IMR-90 (cell line): ENCODE measurements around the gene FCMR. TPM values are rescaled to one million over a fixed set of nuclear protein-coding genes. Genes with fewer than 3 reads are reported as not detected.

Source experiments
- ATAC-seq: fragments of 200-7000 bp; cut with Tn5 transposase; 2 replicates; pipeline ENCODE4 v1.9.1; 2020; ENCODE audit warnings: low read depth, mild to moderate bottlenecking, moderate library complexity
- BruUV-seq: library from RNA; stranded (reverse); fragments of 400-500 nt; replicated peaks from 2 replicates; lab custom pipeline; 2021; lab: Mats Ljungman, UMichigan
- CTCF ChIA-PET: fragments of 300-600 bp; formaldehyde crosslinking; extraction: SDS; loops from one replicate; lab custom pipeline; 2021; ENCODE audit warnings: antibody characterized with exemption; lab: Yijun Ruan, JAX
- POLR2A ChIA-PET: fragments of 300-600 bp; sonication (Branson Sonifier 250); formaldehyde crosslinking; loops from one replicate; lab custom pipeline; 2022; ENCODE audit warnings: antibody characterized with exemption; ENCODE audit not compliant: unreplicated experiment; lab: Charles Lee
- DNase-seq: peaks from one replicate; pipeline ENCODE4 v3.0.0; 2013
- H2AFZ ChIP-seq: replicated peaks from 2 replicates; pipeline ENCODE3; 2013; ENCODE audit warnings: low read length, mild to moderate bottlenecking; ENCODE audit not compliant: poor library complexity
- H2AK5ac ChIP-seq: 2 replicates; pipeline ENCODE4 v1.6.1; 2013; ENCODE audit warnings: low read depth, low read length, inconsistent platforms
- H2AK9ac ChIP-seq: replicated peaks from 2 replicates; pipeline ENCODE3; 2013; ENCODE audit warnings: mild to moderate bottlenecking, low read depth, low read length, moderate library complexity; ENCODE audit not compliant: poor library complexity
- H2BK120ac ChIP-seq: 2 replicates; pipeline ENCODE4 v1.6.1; 2013; ENCODE audit warnings: low read depth, low read length, inconsistent platforms
- H2BK15ac ChIP-seq: 3 replicates; pipeline ENCODE4 v1.6.1; 2013; ENCODE audit warnings: low read depth, low read length, inconsistent platforms
- H2BK20ac ChIP-seq: 2 replicates; pipeline ENCODE4 v1.6.1; 2013; ENCODE audit warnings: low read depth, mild to moderate bottlenecking, inconsistent platforms, low read length, moderate library complexity
- H2BK5ac ChIP-seq: 2 replicates; pipeline ENCODE4 v1.6.1; 2013; ENCODE audit warnings: mild to moderate bottlenecking, low read depth, low read length, inconsistent platforms; ENCODE audit not compliant: poor library complexity, severe bottlenecking
- H3K14ac ChIP-seq: replicated peaks from 2 replicates; pipeline ENCODE4 v1.6.1; 2013; ENCODE audit warnings: low read depth, low read length, inconsistent platforms
- H3K18ac ChIP-seq: 2 replicates; pipeline ENCODE4 v1.6.1; 2013; ENCODE audit warnings: low read depth, low read length, control low read depth
- H3K23ac ChIP-seq: 2 replicates; pipeline ENCODE4 v1.6.1; 2013; ENCODE audit warnings: low read depth, low read length, inconsistent platforms
- H3K27ac ChIP-seq: 2 replicates; pipeline ENCODE4 v1.5.1; 2013; ENCODE audit warnings: mild to moderate bottlenecking, control low read depth, low read length; ENCODE audit not compliant: insufficient read depth
- H3K27me3 ChIP-seq: 2 replicates; pipeline ENCODE4 v1.6.1; 2013; ENCODE audit warnings: low read length; ENCODE audit not compliant: control insufficient read depth, insufficient read depth
- H3K36me3 ChIP-seq: 2 replicates; pipeline ENCODE4 v1.6.1; 2013; ENCODE audit warnings: low read length, mixed read lengths; ENCODE audit not compliant: control insufficient read depth, insufficient read depth
- H3K4ac ChIP-seq: 2 replicates; pipeline ENCODE4 v1.6.1; 2013; ENCODE audit warnings: low read depth, low read length, inconsistent platforms
- H3K4me1 ChIP-seq: 2 replicates; pipeline ENCODE4 v1.6.1; 2013; ENCODE audit warnings: low read length, mixed read lengths; ENCODE audit not compliant: control insufficient read depth, insufficient read depth
- H3K4me2 ChIP-seq: 2 replicates; pipeline ENCODE4 v1.6.1; 2013; ENCODE audit warnings: low read depth, mild to moderate bottlenecking, control low read depth, low read length, moderate library complexity
- H3K4me3 ChIP-seq: 2 replicates; pipeline ENCODE4 v1.5.1; 2013; ENCODE audit warnings: low read depth, mild to moderate bottlenecking, control low read depth, low read length, moderate library complexity; ENCODE audit not compliant: insufficient read depth
- H3K56ac ChIP-seq: 2 replicates; pipeline ENCODE4 v1.6.1; 2013; ENCODE audit warnings: low read length, inconsistent platforms; ENCODE audit not compliant: insufficient read depth; ENCODE audit errors: extremely low read depth
- H3K79me1 ChIP-seq, 2 experiments: 2 replicates each; pipeline ENCODE4 v1.6.1; 2013; ENCODE audit warnings: low read length in 2 of 2, inconsistent platforms in 1 of 2, low read depth in 1 of 2
- H3K9ac ChIP-seq: 2 replicates; pipeline ENCODE4 v1.6.1; 2013; ENCODE audit warnings: low read depth, low read length, control low read depth
- H3K9me1 ChIP-seq: 2 replicates; pipeline ENCODE4 v1.6.1; 2013; ENCODE audit warnings: low read length, inconsistent platforms; ENCODE audit not compliant: insufficient read depth
- H3K9me3 ChIP-seq: 2 replicates; pipeline ENCODE4 v1.6.1; 2013; ENCODE audit warnings: low read length; ENCODE audit not compliant: control insufficient read depth, insufficient read depth
- H4K20me1 ChIP-seq: 2 replicates; pipeline ENCODE4 v1.6.1; 2013; ENCODE audit warnings: low read length, inconsistent platforms; ENCODE audit not compliant: insufficient read depth
- H4K5ac ChIP-seq: 2 replicates; pipeline ENCODE4 v1.6.1; 2013; ENCODE audit warnings: mild to moderate bottlenecking, low read depth, low read length, control low read depth
- H4K8ac ChIP-seq, 2 experiments: 2 replicates each; pipeline ENCODE4 v1.6.1; 2013; ENCODE audit warnings: low read depth in 2 of 2, low read length in 2 of 2, control low read depth in 1 of 2, inconsistent platforms in 1 of 2
- H4K91ac ChIP-seq: 2 replicates; pipeline ENCODE4 v1.6.1; 2013; ENCODE audit warnings: low read depth, low read length, inconsistent platforms; ENCODE audit not compliant: insufficient read depth
- CEBPB ChIP-seq: IDR thresholded peaks from 2 replicates; pipeline ENCODE4 v1.6.1; 2012; ENCODE audit warnings: low read depth, low read length, improper control_type of control experiment
- CHD1 ChIP-seq: IDR thresholded peaks from 2 replicates; pipeline ENCODE4 v1.6.1; 2012; ENCODE audit warnings: low read depth, low read length, improper control_type of control experiment
- CTCF ChIP-seq: conservative IDR thresholded peaks from 2 replicates; pipeline ENCODE4 v1.5.1; 2012; ENCODE audit warnings: mild to moderate bottlenecking, low read depth, low read length, improper control_type of control experiment
- ELK1 ChIP-seq: fragments of 150-350 bp; IDR thresholded peaks from 2 replicates; pipeline ENCODE4 v1.6.1; 2016; ENCODE audit warnings: low read depth, mild to moderate bottlenecking, low read length, moderate library complexity, borderline replicate concordance
- FOS ChIP-seq: fragments of 150-350 bp; IDR thresholded peaks from 2 replicates; pipeline ENCODE4 v1.6.1; 2016; ENCODE audit warnings: low read depth, low read length
- MAFK ChIP-seq: IDR thresholded peaks from 2 replicates; pipeline ENCODE4 v1.6.1; 2012; ENCODE audit warnings: low read depth, low read length, improper control_type of control experiment
- MAZ ChIP-seq: IDR thresholded peaks from 2 replicates; pipeline ENCODE4 v1.6.1; 2012; ENCODE audit warnings: low read depth, mild to moderate bottlenecking, low read length, improper control_type of control experiment, moderate library complexity, borderline replicate concordance
- MXI1 ChIP-seq: IDR thresholded peaks from 2 replicates; pipeline ENCODE4 v1.6.1; 2012; ENCODE audit warnings: low read depth, mild to moderate bottlenecking, low read length, moderate library complexity, borderline replicate concordance
- NFE2L2 ChIP-seq: fragments of 150-350 bp; IDR thresholded peaks from 2 replicates; pipeline ENCODE4 v1.6.1; 2016; ENCODE audit warnings: low read depth, mild to moderate bottlenecking, low read length
- RAD21 ChIP-seq: IDR thresholded peaks from 2 replicates; pipeline ENCODE4 v1.6.1; 2012; ENCODE audit warnings: low read length, improper control_type of control experiment
- RCOR1 ChIP-seq: IDR thresholded peaks from 2 replicates; pipeline ENCODE4 v1.6.1; 2012; ENCODE audit warnings: mild to moderate bottlenecking, low read length, improper control_type of control experiment; ENCODE audit not compliant: insufficient replicate concordance
- RFX5 ChIP-seq: IDR thresholded peaks from 2 replicates; pipeline ENCODE4 v1.8.0; 2012; ENCODE audit warnings: low read depth, mild to moderate bottlenecking, low read length, moderate library complexity
- SMC3 ChIP-seq: fragments of 150-350 bp; IDR thresholded peaks from 2 replicates; pipeline ENCODE4 v1.6.1; 2016; ENCODE audit warnings: low read depth, mild to moderate bottlenecking, antibody characterized with exemption, low read length, moderate library complexity
- USF2 ChIP-seq: fragments of 150-350 bp; IDR thresholded peaks from 2 replicates; pipeline ENCODE4 v1.6.1; 2017; ENCODE audit warnings: mild to moderate bottlenecking, antibody characterized with exemption, low read length, low read depth
- WGBS, 2 experiments: methylation state at CpG; one replicate each; pipeline versions ENCODE4 v1.1.5 to v1.1.7; 2013; ENCODE audit warnings: missing lambda C conversion rate in 2 of 2; ENCODE audit not compliant: insufficient read length in 1 of 2; ENCODE audit errors: extremely low coverage in 2 of 2; 5-methylcytosine and 5-hydroxymethylcytosine counted together
- dilution Hi-C: fragments of 300-500 bp; cut with HindIII; formaldehyde crosslinking; loops from one replicate; pipeline ENCODE4 v1.14.3; 2018; ENCODE audit warnings: low sequenced_read_pairs; ENCODE audit not compliant: unreplicated experiment
- in situ Hi-C: fragments of 300-500 bp; cut with MboI; formaldehyde crosslinking; loops from 3 replicates; pipeline ENCODE4 v1.14.3; 2019; ENCODE audit warnings: low sequenced_read_pairs, inconsistent platforms, mixed read lengths
- intact Hi-C: fragments of 100-400 bp; cut with micrococcal nuclease; formaldehyde crosslinking; loops from 2 replicates; pipeline ENCODE4 v1.10.0; 2022
- polyA plus RNA-seq, 3 experiments: library from polyadenylated mRNA; depleted of rRNA; stranded (reverse); fragments of >200 nt; gene quantifications; 2 replicates each; pipeline ENCODE4 v1.2.3, GENCODE V29; 2012; ENCODE audit warnings: low replicate concordance in 1 of 3
- total RNA-seq: library from RNA; depleted of rRNA; stranded (reverse); fragments of >200 nt; gene quantifications from 2 replicates; pipeline ENCODE4 v1.2.3, GENCODE V29; 2012

Gene FCMR
- total and polyA plus RNA-seq, 2 of the 4 experiments (the other 2 are of a cell fraction): 0.09 TPM; not detected in 1

- no peak overlapping the region for H4K5ac ChIP-seq
- H3K18ac ChIP-seq: no peak overlapping the region
These were observed 36.4 kb upstream of the FCMR start for GRCh38 chr1:206958144-206958543.

More at GRCh38 chr1:206958144-206958543, 36.4 kb upstream of the FCMR start:
- Histone ChIP-seq H3K27ac (no peak overlapping the region), H2BK15ac (no peak overlapping the region), H3K4me3 (no peak overlapping the region), H3K23ac (no peak overlapping the region), H2BK120ac (no peak overlapping the region), H3K79me1 (no peaks in the 10 kb centered on the region), H3K4me1 (no peaks in the 10 kb centered on the region), H3K56ac (no peak overlapping the region), H2AK9ac (no peak overlapping the region), H2AFZ (no peak overlapping the region), H3K9me3 (no peaks in the 10 kb centered on the region), H3K27me3 (peaks cover 57% of the 10 kb centered on the region), H3K9me1 (no peaks in the 10 kb centered on the region; the same call in 1 of the 2 replicates), H3K4ac (no peak overlapping the region), H2BK20ac (no peak overlapping the region), H2AK5ac (no peak overlapping the region), H4K8ac (no peak overlapping the region), H3K9ac (no peak overlapping the region), H4K20me1 (no peaks in the 10 kb centered on the region), H3K36me3 (no peaks in the 10 kb centered on the region), H4K91ac (no peak overlapping the region), H3K4me2 (no peak overlapping the region), H3K14ac (no peak overlapping the region), H2BK5ac (no peak overlapping the region)
- no peak for TF ChIP-seq MAFK
- TF ChIP-seq MAZ: no peak
- no peak for TF ChIP-seq RCOR1
- TF ChIP-seq SMC3: no peak
- TF ChIP-seq ELK1: no peak
- TF ChIP-seq CEBPB: no peak
- TF ChIP-seq MXI1: no peak
- no peak for TF ChIP-seq RAD21
- no peak for TF ChIP-seq CTCF
- TF ChIP-seq NFE2L2: no peak
- TF ChIP-seq CHD1: no peak
- no peak for TF ChIP-seq FOS
- no peak for TF ChIP-seq RFX5
- TF ChIP-seq USF2: no peak
- POLR2A ChIA-PET: no interaction called here
- ATAC-seq (no peak), DNase-seq (no peak)
- intact Hi-C loops (no loop called here), in situ Hi-C loops (no loop called here), dilution Hi-C loops (no loop called here)
- CTCF ChIA-PET: no interaction called here
- BruUV-seq: no TSS peak
- WGBS, 2 experiments: no CpG with 5 or more reads among the region's 2 CpGs
